NCI-H1092 (cell line): ENCODE data around the gene MIER2.
"Not testable (repeated sequence)": the region's sequence is repeated elsewhere in the genome, so short reads cannot be mapped to it uniquely, and the experiment has no call there.

ENCODE experiments used
- DNase-seq: peaks from one replicate; lab custom pipeline; 2025; lab: John Stamatoyannopoulos, UW

The MIER2 gene, protein sequence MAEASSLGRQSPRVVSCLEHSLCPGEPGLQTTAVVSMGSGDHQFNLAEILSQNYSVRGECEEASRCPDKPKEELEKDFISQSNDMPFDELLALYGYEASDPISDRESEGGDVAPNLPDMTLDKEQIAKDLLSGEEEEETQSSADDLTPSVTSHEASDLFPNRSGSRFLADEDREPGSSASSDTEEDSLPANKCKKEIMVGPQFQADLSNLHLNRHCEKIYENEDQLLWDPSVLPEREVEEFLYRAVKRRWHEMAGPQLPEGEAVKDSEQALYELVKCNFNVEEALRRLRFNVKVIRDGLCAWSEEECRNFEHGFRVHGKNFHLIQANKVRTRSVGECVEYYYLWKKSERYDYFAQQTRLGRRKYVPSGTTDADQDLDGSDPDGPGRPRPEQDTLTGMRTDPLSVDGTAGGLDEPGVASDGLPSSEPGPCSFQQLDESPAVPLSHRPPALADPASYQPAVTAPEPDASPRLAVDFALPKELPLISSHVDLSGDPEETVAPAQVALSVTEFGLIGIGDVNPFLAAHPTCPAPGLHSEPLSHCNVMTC

DNA sequence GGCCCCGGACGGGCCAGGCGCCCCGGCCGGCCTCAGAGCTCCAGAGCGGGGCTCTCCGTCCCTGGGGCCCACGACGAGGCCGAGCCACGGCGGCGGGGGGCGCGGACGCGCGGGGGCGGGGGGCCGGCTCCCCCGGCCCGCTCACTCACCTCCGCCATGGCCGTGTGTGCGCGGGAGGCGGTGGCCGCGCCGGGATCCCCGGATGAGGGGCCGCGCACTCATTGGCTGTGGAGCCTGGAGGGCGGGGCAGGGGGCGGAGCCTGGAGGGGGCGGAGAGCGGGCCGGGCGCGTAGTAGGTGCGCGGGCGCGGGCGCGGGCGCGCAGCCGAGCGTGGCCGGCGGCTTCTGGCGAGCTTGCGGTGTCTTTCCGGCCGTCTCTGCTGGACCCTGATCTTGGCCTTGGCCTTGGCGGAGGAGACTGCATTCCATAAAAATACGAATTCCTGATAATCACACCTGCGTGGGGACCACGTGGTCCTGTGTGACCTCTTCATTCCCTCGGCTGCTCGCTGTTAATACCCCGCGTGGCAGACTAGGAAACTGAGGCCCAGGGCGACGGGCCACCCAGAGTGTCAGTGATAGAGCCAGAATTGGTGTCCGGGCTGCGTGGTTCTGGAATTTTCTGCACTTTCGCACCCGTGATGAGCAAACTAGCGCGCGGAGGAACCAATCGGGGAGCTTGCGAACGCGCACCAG lies at the start of gene MIER2:
Gene MIER2, minus strand, starts transcription at position 172 of the 695 bp plus-strand sequence. Its CDS starts 14 bp downstream, at position 158.
- peak; percentile 52 for DNase-seq

DNA sequence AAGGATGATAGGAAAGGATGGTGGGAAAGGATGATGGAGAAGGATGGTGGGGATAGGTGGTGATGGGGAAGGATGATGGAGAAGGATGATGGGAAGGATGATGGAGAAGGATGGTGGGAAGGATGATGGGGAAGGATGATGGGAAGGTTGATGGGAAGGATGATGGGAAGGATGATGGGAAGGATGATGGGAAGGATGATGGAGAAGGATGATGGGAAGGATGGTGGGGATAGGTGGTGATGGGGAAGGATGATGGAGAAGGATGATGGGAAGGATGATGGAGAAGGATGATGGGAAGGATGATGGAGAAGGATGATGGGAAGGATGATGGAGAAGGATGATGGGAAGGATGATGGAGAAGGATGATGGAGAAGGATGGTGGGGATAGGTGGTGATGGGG lies 49.0 kb upstream of the MIER2 start:
- not testable (repeated sequence) for DNase-seq

DNA sequence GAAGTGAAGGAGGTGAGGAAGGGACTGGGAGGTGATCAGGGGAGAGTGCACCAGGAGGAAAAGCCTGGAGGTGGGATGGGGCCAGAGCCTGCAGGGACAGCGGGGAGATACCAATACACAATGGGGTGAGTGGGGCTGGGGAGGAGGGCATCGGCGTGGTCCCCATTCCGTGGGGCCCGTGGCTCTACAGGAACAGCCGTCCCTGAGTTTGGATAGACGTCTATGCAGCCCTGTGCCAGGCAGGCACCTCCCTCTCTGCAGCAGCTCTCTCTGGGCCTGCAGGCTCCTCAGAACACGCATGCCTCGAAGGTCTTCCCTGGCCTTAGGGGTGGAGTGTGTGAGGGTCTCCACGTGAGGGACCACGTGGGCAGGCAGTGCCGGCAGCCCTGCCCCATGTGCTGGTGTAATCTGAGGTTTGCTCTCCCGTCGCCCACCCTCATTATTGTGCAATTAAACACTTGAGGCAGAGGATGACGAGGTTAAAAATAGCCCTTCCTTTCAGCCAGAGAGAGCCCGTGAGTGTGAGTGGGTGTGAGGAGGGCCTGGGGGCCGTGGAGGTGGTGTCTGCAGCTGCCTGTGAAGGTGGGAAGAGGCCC lies 47.9 kb upstream of the MIER2 start:
- DNase-seq = no peak

DNA sequence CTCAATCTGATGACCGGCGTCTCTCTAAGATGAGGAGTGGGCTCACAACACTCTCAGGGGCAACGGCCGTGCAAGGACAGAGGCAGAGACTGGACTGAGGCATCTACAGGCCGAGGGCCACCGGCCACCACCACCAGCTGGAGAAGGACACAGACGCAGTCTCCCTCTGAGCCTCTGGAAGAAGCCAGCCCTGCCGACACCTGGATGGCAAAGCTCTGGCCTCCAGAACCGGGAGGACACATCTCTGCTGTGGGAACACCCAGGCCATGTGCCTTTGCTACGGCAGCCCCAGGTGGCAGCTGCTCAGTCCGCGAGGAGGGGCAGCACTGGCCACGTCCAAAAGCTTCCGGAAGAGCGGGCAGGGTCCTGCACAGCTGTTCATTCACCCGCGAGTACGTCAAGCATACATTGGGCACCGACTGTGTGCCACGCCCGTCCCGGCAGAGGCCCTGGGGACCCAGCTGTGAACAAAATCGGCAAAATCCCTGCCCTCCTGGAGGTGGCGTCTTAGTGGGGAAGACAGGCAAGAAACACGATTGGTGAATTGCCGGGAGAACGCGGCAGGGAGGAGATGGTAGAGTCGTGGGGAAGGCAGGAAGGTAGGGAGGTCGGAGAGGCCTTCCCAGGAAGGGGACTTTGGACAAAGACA lies 47.3 kb upstream of the MIER2 start:
- DNase-seq = no peak

DNA sequence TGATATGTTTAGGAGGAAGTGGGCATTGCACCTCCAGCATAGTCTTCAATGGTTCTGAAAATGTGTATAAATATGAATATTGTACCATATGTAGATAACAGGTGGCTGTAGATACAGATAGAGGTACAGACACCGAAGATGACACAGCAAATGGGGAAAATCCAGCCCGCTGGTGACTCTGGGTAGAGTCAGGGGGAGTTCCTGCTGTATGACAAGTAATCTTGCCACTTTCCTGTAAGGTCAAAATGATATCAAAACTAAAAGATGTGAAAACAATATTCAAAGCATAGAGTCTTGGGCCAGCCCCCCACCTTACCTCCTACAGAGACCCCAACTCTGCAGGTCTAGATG lies 46.6 kb upstream of the MIER2 start:
- no peak for DNase-seq

DNA sequence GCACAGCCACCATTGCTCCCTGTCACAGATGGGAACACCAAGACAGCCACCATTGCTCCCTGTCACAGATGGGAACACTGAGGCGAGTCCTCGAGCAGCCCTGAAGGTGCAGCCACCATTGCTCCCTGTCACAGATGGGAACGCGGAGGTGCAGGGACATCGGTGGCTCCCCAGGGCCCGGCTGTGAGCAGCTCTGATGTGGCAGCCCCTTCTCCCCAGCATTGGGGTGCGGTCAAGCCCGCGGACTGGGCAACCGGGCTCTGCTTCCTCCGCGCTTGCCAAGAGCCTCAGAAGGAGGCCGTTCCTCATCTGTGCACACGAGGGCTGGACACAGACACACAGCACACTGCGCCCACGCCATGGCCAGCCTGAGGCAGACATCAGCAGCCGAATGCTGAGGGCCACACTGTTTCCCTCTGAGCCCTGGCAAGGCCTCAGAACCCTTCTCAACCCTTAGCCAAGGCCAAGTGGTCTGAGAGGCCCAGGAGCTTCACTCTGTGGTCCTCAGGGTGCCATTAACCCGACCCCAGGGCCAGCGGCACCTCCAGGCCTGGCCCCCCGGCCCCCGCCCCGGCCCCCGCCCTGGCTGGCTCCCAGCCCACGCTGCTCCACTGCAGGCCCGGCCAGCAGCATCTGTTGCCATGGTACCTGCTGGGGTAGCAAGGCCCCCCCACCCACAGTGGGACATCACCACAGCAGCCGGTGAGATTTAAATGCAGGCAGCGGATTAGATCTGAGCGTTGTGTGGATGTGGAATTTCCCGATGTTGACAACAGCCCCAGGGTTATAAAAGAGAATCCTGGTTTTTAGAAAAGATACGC lies 46.0 kb upstream of the MIER2 start:
- DNase-seq = no peak

DNA sequence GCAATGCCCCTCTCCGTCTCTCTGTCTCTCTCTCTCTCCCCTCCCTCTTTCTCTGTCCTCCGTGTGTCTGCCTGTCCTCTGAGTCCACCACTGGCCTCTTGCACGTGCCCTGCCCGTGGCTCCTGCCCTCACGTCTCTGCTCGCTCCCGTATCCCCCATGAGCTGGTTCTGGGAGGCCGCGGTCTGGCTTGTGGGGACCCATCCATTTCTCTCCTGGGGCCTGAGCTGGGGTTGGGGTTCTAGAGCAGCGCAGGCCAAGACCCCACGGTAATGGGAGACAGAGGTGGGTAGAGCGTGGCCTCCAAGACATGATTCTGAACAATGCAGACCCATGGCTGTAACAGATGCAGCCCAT lies 45.3 kb upstream of the MIER2 start:
- DNase-seq = no peak

DNA sequence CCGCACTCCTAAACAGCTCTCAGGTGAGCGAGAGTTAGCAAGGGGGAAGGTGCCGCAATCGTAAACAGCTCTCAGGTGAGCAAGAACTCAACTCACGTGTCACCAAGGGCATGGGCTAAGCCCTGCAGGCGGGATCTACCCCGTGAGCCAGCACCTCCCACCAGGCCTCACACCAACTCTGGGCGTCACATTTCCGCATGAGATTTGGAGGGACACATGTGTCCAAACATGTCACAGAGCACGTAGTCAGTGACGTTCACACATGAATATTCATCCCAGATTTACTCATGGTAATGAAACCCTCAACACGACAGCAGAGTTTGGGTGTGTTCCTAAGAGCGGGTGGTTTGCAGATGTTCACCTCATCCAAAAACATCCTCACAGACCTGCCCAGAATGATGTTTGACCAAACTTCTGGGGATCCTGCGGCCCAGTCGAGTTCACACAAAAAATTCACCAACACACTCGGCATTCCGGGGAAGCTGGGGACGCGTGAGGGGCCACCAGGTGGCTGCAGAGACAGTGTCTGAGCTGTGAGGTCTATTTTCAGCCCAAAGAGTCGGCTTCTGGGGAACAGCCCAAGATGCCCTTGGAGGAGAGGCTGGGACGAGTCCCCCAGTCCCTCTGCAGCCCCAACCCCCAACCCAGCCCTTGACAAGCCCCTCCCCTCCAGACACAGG lies 44.8 kb upstream of the MIER2 start:
- DNase-seq = no peak

DNA sequence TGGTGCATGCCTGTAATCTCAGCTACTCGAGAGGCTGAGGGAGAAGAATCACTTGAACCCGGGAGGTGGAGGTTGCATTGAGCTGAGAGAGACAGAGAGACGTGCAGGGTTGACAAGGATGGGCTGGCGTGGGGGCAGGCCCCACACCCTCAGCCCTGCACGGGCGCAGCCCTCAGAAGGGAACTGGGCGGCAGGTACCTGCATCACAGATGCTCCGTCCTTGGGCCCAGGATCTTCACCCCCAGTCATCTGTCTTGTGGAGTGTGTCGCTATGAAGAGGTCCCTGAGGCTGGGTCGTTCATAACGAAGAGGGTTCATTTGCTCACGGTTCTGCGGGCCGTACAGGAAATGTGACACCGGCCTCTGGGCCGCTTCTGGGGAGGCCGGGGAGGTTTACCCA lies 44.1 kb upstream of the MIER2 start:
- no peak for DNase-seq

DNA sequence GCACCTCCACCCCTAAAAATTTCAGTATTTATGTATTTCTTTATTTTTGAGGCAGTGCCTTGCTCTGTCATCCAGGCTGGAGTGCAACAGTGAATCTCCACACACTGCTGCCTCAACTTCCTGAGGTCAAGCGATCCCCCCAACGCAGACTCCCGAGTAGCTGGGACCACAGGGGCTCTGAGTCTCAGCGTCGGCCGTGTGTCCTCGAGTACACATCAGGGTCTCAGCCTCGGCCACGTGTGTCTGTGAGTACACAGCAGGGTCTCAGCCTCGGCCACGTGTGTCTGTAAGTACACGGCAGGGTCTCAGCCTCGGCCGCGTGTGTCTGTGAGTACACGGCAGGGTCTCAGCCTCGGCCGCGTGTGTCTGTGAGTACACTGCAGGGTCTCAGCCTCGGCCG lies 43.2 kb upstream of the MIER2 start:
- no peak for DNase-seq

DNA sequence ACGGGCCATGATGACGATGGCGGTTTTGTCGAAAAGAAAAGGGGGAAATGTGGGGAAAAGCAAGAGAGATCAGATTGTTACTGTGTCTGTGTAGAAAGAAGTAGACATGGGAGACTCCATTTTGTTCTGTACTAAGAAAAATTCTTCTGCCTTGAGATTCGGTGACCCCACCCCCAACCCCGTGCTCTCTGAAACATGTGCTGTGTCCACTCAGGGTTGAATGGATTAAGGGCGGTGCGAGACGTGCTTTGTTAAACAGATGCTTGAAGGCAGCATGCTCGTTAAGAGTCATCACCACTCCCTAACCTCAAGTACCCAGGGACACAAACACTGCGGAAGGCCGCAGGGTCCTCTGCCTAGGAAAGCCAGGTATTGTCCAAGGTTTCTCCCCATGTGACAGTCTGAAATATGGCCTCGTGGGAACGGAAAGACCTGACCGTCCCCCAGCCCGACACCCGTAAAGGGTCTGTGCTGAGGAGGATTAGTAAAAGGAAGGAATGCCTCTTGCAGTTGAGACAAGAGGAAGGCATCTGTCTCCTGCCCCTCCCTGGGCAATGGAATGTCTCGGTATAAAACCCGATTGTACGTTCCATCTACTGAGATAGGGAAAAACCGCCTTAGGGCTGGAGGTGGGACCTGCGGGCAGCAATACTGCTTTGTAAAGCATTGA lies 42.2 kb upstream of the MIER2 start:
- not testable (repeated sequence) for DNase-seq

DNA sequence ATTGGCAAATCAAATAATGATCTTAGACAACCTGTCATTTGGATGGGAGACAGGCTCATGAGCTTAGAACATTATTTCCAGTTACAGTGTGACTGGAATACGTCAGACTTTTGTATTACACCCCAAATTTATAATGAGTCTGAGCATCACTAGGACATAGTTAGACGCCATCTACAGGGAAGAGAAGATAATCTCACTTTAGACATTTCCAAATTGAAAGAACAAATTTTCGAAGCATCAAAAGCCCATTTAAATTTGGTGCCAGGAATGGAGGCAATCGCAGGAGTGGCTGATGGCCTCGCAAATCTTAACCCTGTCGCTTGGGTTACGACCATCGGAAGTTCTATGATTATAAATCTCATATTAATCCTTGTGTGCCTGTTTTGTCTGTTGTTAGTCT lies 41.6 kb upstream of the MIER2 start:
- not testable (repeated sequence) for DNase-seq

DNA sequence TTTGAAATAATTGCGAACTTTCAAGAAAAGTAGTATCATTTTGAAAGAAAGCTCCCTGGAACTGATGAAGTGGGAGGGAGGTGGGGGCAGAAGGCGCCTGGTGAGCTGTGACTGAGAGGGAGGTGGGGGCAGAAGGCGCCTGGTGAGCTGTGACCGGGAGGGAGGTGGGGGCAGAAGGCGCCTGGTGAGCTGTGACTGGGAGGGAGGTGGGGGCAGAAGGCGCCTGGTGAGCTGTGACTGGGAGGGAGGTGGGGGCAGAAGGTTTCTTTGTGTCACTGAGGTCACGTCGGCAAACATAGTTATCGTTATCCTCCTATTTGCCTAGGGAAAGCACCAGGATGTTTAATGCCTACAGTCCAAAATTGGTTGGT lies 40.2 kb upstream of the MIER2 start:
- DNase-seq = no peak

DNA sequence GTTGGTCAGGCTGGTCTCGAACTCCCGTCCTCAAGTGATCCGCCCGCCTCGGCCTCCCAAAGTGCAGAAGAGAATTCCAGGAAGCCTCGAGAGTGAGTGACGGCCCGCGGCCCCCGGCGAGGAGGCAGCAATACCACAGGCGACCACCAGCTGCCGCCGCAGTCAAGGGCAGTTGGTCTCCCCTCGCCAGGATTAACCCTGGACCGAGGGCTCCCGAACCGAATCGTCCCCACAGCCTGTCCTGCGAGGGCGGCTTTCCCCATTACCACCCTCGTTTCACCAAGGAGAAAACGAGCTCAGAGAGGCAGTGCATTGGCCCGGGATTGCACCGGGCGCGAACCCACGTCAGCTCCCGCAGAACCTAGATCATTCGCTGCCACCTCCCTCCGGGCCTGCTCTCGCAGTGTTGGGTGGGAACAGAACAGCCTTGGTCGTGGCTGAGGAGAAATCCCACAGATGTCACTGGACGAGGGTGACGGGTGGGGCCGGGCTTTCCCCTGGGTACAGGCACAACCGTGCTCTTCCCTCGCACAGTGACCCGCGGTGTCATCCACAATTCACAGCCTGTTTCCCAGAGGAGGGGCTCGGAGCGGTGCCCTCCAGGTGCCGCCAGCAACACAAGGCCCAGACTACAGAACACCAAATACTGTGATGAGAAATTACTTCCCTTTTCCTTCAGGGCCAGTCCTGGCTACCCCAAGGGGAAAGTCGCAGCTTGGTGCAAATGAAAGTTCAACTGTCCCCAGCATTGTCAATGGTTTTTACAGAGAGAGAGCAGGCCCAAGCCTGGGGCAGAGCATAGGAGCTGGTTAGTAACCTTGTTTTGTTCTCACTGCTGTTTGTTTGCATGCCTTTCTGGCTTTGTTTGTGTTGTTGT lies 39.6 kb upstream of the MIER2 start:
- no peak for DNase-seq

DNA sequence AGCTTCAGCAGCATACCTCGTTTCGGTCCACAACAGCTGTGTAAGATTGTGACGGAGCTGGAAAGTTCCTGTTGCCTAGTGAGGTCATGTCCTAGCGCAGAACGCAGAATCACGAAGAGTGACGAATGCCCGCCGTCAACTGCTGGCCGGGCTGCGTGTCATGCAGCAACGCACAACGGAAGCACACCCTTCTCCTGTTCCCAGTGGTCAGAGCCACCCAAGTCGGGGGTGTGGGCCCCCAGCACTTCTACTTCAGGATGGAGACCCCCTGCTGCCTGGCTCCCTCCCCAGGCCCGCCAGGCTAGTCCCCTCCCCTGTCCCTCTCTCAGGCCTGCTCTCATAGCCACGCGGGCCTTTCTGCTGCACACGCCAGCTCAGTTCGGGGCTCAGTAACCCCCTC lies 38.4 kb upstream of the MIER2 start:
- no peak for DNase-seq

DNA sequence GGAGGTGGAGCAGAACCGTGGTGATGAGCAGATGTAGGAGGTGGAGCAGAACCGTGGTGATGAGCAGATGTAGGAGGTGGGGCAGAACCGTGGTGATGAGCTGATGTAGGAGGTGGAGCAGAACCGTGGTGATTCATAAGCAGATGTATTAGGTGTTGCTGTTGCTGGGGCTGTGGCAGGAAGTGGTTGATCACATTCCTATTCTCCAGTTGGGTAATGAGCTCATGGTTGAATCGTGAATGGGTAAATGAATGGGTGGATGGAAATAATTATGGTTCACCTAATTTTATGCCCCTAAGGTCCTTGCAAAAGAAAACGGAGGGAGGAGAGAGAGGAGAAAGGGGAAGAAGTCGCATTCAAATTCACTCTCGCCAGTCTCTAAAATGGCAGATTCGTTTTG lies 38.0 kb upstream of the MIER2 start:
- DNase-seq = not testable (repeated sequence)

DNA sequence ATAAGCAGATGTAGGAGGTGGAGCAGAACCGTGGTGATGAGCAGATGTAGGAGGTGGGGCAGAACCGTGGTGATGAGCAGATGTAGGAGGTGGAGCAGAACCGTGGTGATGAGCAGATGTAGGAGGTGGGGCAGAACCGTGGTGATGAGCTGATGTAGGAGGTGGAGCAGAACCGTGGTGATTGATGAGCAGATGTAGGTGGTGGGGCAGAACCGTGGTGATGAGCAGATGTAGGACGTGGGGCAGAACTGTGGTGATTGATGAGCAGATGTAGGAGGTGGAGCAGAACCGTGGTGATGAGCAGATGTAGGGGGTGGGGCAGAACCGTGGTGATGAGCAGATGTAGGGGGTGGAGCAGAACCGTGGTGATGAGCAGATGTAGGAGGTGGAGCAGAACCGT lies 37.3 kb upstream of the MIER2 start:
- DNase-seq = not testable (repeated sequence)

DNA sequence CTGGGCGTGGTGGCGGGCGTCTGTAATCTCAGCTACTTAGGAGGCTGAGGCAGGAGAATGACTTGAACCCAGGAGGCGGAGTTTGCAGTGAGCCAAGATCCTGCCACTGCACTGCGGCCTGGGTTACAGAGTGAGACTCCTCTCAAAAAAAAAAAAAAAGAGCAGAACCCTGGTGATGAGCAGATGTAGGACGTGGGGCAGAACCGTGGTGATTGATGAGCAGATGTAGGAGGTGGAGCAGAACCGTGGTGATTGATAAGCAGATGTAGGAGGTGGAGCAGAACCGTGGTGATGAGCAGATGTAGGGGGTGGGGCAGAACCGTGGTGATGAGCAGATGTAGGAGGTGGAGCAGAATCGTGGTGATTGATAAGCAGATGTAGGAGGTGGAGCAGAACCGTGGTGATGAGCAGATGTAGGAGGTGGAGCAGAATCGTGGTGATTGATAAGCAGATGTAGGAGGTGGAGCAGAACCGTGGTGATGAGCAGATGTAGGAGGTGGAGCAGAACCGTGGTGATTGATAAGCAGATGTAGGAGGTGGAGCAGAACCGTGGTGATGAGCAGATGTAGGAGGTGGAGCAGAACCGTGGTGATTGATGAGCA lies 36.1 kb upstream of the MIER2 start:
- DNase-seq = not testable (repeated sequence)

DNA sequence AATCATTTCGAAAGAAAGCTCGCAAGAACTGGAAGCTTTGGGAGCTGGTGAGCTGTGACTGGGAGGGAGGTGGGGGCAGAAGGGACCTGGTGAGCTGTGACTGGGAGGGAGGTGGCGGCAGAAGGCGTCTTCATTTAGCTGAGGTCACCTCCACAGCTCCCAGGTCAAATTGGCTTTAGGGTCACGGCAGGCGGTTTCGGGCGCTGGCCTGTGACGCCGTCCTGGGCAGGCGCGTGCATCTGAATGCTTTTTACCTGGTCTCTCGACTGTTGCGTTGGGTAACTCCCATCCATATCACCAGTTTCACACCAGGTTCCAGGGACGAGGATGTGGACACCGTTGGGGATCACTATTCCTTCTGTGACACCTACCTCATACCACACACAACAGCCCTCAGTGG lies 35.2 kb upstream of the MIER2 start:
- no peak for DNase-seq
